ENCODE results near the gene YTHDF2. TPM values are rescaled to one million over a fixed set of nuclear protein-coding genes. Genes with fewer than 3 reads are reported as not detected.

Gene YTHDF2
- total RNA-seq, 1 experiment from 2014 or later: 51.5 TPM

DNA sequence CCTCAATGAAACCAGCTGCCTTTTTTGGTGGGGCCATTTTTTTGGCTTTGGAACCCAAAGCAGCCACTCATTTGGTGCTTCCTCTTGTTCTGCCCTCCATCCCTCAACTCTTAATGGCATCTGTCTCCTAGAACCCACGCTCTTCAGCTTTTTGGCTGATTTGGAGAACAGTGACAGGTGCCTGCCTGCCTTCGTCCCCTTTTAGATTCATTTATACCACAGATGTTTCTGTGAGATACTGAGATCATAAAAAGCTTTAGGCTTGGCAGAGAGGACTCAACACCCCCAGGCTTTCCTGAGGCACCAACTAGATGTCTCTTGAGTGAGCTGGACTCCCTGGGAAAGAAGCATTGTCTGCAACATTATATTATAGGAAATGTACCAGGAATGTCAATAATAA is 20.4 kb upstream of the YTHDF2 start:
- no peaks in the 10 kb centered on the region for H3K36me3 Mint-ChIP-seq (ENCODE audit: insufficient read depth, unreplicated experiment)
- BruUV-seq (replicated peaks): no TSS peak
- H3K27me3 Mint-ChIP-seq (ENCODE audit: insufficient read depth, unreplicated experiment): no peaks in the 10 kb centered on the region
- DNase-seq: no peak
- intact Hi-C loops (cut with micrococcal nuclease; ENCODE audit: unreplicated experiment): no loop called here
- no peaks in the 10 kb centered on the region for H3K4me1 ChIP-seq
- no peak overlapping the region for H3K27ac Mint-ChIP-seq (ENCODE audit: unreplicated experiment)
- H3K27me3 ChIP-seq (replicated peaks; ENCODE audit: control insufficient read depth, insufficient read depth, low read length): no peaks in the 10 kb centered on the region
- no peaks in the 10 kb centered on the region for H3K9me3 Mint-ChIP-seq (ENCODE audit: unreplicated experiment)
- no peaks in the 10 kb centered on the region for H3K4me1 Mint-ChIP-seq (ENCODE audit: low read depth, unreplicated experiment)
- TF ChIP-seq, protein P1, sequence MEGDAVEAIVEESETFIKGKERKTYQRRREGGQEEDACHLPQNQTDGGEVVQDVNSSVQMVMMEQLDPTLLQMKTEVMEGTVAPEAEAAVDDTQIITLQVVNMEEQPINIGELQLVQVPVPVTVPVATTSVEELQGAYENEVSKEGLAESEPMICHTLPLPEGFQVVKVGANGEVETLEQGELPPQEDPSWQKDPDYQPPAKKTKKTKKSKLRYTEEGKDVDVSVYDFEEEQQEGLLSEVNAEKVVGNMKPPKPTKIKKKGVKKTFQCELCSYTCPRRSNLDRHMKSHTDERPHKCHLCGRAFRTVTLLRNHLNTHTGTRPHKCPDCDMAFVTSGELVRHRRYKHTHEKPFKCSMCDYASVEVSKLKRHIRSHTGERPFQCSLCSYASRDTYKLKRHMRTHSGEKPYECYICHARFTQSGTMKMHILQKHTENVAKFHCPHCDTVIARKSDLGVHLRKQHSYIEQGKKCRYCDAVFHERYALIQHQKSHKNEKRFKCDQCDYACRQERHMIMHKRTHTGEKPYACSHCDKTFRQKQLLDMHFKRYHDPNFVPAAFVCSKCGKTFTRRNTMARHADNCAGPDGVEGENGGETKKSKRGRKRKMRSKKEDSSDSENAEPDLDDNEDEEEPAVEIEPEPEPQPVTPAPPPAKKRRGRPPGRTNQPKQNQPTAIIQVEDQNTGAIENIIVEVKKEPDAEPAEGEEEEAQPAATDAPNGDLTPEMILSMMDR (IDR thresholded peaks at IDR 0.05; ENCODE audit: insufficient read depth in 1 of 2, low read depth in 1 of 2, low read length in 1 of 2, severe bottlenecking in 1 of 2, unreplicated experiment in 1 of 2): no peak
- H3K36me3 ChIP-seq (ENCODE audit: control insufficient read depth, insufficient read depth, low read length): no peaks in the 10 kb centered on the region
- no peaks in the 10 kb centered on the region for H3K9me3 ChIP-seq
- H3K4me3 ChIP-seq (ENCODE audit: low read depth, low read length): no peak overlapping the region
- ChIA-PET POLR2A (no interaction called here), CTCF (no interaction called here)
- no peak overlapping the region for H3K4me3 Mint-ChIP-seq (ENCODE audit: unreplicated experiment)

- ChIA-PET POLR2A (interaction anchor here (0.5 to 1.0 kb wide), 2 partner anchors 19 to 75 kb away, joined by 4 to 9 read pairs; partner anchors contain the start of genes TAF12 and YTHDF2), CTCF (no interaction called here)
- H3K9me3 ChIP-seq: no peaks in the 10 kb centered on the region
- Mint-ChIP-seq H3K27ac (ENCODE audit: unreplicated experiment) (no peak overlapping the region), H3K27me3 (ENCODE audit: insufficient read depth, unreplicated experiment) (no peaks in the 10 kb centered on the region), H3K36me3 (ENCODE audit: insufficient read depth, unreplicated experiment) (no peaks in the 10 kb centered on the region), H3K9me3 (ENCODE audit: unreplicated experiment) (no peaks in the 10 kb centered on the region), H3K4me1 (ENCODE audit: low read depth, unreplicated experiment) (no peaks in the 10 kb centered on the region), H3K4me3 (ENCODE audit: unreplicated experiment) (no peak overlapping the region)
- H3K4me1 ChIP-seq: no peaks in the 10 kb centered on the region
- TF ChIP-seq, protein P1 (IDR thresholded peaks at IDR 0.05; ENCODE audit: insufficient read depth in 1 of 2, low read depth in 1 of 2, low read length in 1 of 2, severe bottlenecking in 1 of 2, unreplicated experiment in 1 of 2): no peak
- no peaks in the 10 kb centered on the region for H3K36me3 ChIP-seq (ENCODE audit: control insufficient read depth, insufficient read depth, low read length)
- BruUV-seq (replicated peaks): no TSS peak
- DNase-seq: no peak
- intact Hi-C loops (cut with micrococcal nuclease; ENCODE audit: unreplicated experiment): no loop called here
- no peaks in the 10 kb centered on the region for H3K27me3 ChIP-seq (replicated peaks; ENCODE audit: control insufficient read depth, insufficient read depth, low read length)
- H3K4me3 ChIP-seq (ENCODE audit: low read depth, low read length): no peak overlapping the region
Measured at GRCh38 chr1:28718166-28718565, 18.6 kb upstream of the YTHDF2 start.

DNA sequence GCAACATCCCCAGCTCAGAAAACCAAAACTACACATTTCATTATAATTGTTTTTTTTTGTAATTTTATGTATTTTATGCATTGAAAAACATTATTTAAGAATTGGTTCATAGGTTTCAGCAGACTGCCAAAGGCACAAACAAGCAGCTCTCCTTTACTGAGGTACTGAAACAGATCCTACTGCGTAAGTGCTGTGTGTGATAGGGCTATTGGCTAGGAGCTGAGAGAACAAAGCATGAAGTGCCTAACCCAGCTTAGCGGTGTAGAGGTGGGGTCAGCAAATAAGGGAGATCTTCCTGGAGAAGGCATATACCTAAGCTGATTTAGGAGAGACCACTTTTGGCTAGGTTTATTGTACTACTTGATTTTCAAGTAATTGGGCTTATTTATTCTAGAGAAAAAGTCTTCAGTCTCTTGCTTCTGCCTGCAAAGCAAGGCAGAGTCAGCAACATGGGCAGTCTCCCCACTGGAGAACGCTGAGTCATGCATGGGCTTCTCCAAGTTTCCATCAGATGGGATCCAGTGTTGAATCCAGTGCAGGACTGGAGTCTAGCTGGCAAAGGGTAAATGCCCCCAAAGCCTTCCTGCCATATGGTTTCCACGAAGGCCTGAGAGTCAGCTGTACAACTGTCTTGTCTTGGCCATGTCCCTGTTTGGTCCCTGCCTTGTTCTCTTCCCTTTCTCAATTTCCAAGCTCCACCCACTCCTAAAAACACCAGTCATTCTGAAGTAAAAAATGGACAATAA is 18.0 kb upstream of the YTHDF2 start:
- H3K4me3 Mint-ChIP-seq (ENCODE audit: unreplicated experiment): no peak overlapping the region
- no peak for DNase-seq
- no peaks in the 10 kb centered on the region for H3K9me3 ChIP-seq
- intact Hi-C loops (cut with micrococcal nuclease; ENCODE audit: unreplicated experiment): no loop called here
- TF ChIP-seq, protein P1 (IDR thresholded peaks at IDR 0.05; ENCODE audit: insufficient read depth in 1 of 2, low read depth in 1 of 2, low read length in 1 of 2, severe bottlenecking in 1 of 2, unreplicated experiment in 1 of 2): no peak
- H3K27me3 ChIP-seq (replicated peaks; ENCODE audit: control insufficient read depth, insufficient read depth, low read length): no peaks in the 10 kb centered on the region
- H3K27me3 Mint-ChIP-seq (ENCODE audit: insufficient read depth, unreplicated experiment): no peaks in the 10 kb centered on the region
- no peaks in the 10 kb centered on the region for H3K36me3 Mint-ChIP-seq (ENCODE audit: insufficient read depth, unreplicated experiment)
- no peak overlapping the region for H3K4me3 ChIP-seq (ENCODE audit: low read depth, low read length)
- H3K36me3 ChIP-seq (ENCODE audit: control insufficient read depth, insufficient read depth, low read length): no peaks in the 10 kb centered on the region
- BruUV-seq (replicated peaks): no TSS peak
- H3K27ac Mint-ChIP-seq (ENCODE audit: unreplicated experiment): no peak overlapping the region
- CTCF ChIA-PET: interaction anchor here (0.6 to 0.7 kb wide), 2 partner anchors 18 to 208 kb away, joined by 3 read pairs; partner anchors contain the start of gene YTHDF2
- no peaks in the 10 kb centered on the region for H3K4me1 Mint-ChIP-seq (ENCODE audit: low read depth, unreplicated experiment)
- H3K4me1 ChIP-seq: no peaks in the 10 kb centered on the region
- H3K9me3 Mint-ChIP-seq (ENCODE audit: unreplicated experiment): no peaks in the 10 kb centered on the region
- POLR2A ChIA-PET: interaction anchor here (0.5 to 1.0 kb wide), 2 partner anchors 18 to 76 kb away, joined by 4 to 9 read pairs; partner anchors contain the start of genes TAF12 and YTHDF2
